ENCODE data around the gene SLC15A3.

Gene SLC15A3

DNA sequence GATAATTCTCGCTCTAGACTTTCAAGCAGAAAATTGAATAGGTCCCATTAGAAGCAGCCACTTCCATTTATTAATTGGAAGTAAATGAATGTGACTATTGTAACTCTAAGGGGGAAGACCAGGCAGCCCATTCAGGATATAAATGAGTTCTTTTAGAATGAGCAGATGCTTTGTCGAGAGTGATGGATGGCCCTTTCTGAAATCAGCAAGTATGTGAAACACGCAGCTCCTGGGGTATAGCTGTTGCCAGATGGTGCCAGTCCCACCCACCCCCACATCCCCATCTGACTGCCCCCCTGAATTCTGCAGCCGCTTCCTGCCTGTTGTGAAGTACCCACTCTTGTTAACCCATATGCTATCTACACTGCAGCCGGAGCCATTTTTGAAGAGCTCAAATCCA is 3.7 kb downstream of the SLC15A3 start:
- no peak overlapping the region for H3K27ac ChIP-seq

DNA sequence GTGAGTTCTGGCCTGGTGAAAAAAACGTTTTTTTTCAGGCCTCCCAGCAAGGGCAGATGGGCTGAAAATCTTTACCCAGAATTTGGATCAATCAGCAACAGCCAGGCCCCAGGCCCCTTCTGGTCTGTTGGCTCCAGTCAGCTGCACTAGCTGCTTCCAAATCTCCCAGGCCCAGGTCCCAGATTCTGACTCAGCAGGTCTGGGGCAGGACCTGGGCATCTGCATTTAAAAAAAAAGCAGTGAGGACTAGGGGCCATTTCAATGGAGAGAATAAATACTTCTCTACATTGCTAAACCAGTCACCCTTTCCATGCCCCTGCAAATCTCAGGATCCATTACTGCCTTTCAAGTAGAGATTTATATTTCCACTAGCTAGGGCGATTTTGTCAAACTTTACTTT is 4.3 kb downstream of the SLC15A3 start:
- H3K27ac ChIP-seq, result no peak overlapping the region
- no peak for TF ChIP-seq ZFX (IDR thresholded peaks at IDR 0.05)
- TF ChIP-seq CTCF (conservative IDR thresholded peaks at IDR 0.05), result no peak

More for the DNA sequence above, 3.7 kb downstream of the SLC15A3 start:
- no peak for TF ChIP-seq ZFX (IDR thresholded peaks at IDR 0.05)
- TF ChIP-seq CTCF (conservative IDR thresholded peaks at IDR 0.05), result no peak

- no peak for TF ChIP-seq CTCF (conservative IDR thresholded peaks at IDR 0.05)
- TF ChIP-seq ZFX (IDR thresholded peaks at IDR 0.05), result no peak
- H3K27ac ChIP-seq, result no peak overlapping the region
Measured at GRCh38 chr11:60946601-60947264, 5.2 kb downstream of the SLC15A3 start.

DNA sequence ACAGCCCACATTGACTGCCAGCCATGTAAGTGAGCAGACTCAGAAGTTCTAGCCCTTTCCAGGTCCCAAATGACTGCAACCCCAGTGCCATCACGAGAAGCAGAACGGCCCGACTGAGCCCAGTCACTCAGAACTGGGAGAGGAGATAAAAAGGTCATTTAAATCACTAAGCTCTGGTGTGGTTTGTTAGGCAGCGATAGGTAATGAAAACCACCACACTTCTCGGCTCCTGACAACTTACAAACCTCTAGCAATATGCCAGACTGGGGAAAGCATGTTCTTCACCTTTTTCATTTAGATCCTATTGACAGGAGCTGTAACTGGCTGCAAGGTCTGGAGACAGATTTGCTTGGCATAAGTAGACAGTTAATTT is 6.7 kb downstream of the SLC15A3 start:
- TF ChIP-seq CTCF (conservative IDR thresholded peaks at IDR 0.05) (no peak), ZFX (IDR thresholded peaks at IDR 0.05) (no peak)
- no peak overlapping the region for H3K27ac ChIP-seq

- TF ChIP-seq ZFX (IDR thresholded peaks at IDR 0.05), result no peak
- TF ChIP-seq CTCF (conservative IDR thresholded peaks at IDR 0.05), result no peak
- H3K27ac ChIP-seq, result no peak overlapping the region
Measured at GRCh38 chr11:60944490-60945294, 7.3 kb downstream of the SLC15A3 start.

- H3K27ac ChIP-seq, result peak overlapping the region; percentile 54
- TF ChIP-seq CTCF (conservative IDR thresholded peaks at IDR 0.05) (no peak), ZFX (IDR thresholded peaks at IDR 0.05) (peak; percentile 30; the same call in 1 of the 2 replicates)
Measured at GRCh38 chr11:60942970-60943565, 8.9 kb downstream of the SLC15A3 start.

- TF ChIP-seq CTCF (conservative IDR thresholded peaks at IDR 0.05), result no peak
- no peak for TF ChIP-seq ZFX (IDR thresholded peaks at IDR 0.05)
- H3K27ac ChIP-seq, result peak overlapping the region; percentile 54
Measured at GRCh38 chr11:60942219-60942618, 9.8 kb downstream of the SLC15A3 start.

All from C4-2B (cell line).